Measurements from ENCODE around the gene NAPB. TPM values are rescaled to one million over a fixed set of nuclear protein-coding genes. Genes with fewer than 3 reads are reported as not detected.

Gene NAPB
- total and polyA plus RNA-seq, 7 donors: 3.9 to 22.9 (median 14.4) TPM

- TF ChIP-seq EP300 (IDR thresholded peaks at IDR 0.05): no peak
- TF ChIP-seq CTCF (IDR thresholded peaks at IDR 0.05): no peak
- no peak for TF ChIP-seq POLR2A (IDR thresholded peaks at IDR 0.05)
- TF ChIP-seq POLR2AphosphoS5 (IDR thresholded peaks at IDR 0.05): no peak
- Histone ChIP-seq H3K4me1 (peaks cover 0 to 19% (median 10%) of the 10 kb centered on the region in 4 donors), H3K36me3 (peaks cover 0 to 19% (median 0%) of the 10 kb centered on the region in 4 donors), H3K4me3 (no peak overlapping the region), H3K9me3 (no peaks in the 10 kb centered on the region), H3K27ac (no peak overlapping the region), H3K27me3 (no peaks in the 10 kb centered on the region)
- DNase-seq: no peak
- intact Hi-C loops (cut with DNase I): no loop called here
- WGBS, 2 donors: 77 to 83% methylated on average over 5 of the region's 5 CpGs
Observed at GRCh38 chr20:23403751-23404150, 17.5 kb downstream of the NAPB start.

GRCh38 chr20:23401051-23401450 lies 20.2 kb downstream of the NAPB start:
- H3K4me3 ChIP-seq: no peak overlapping the region
- H3K27ac ChIP-seq: no peak overlapping the region
- DNase-seq: no peak
- intact Hi-C loops (cut with DNase I): no loop called here
- no peak for TF ChIP-seq CTCF (IDR thresholded peaks at IDR 0.05)
- no peak for TF ChIP-seq POLR2A (IDR thresholded peaks at IDR 0.05)
- TF ChIP-seq POLR2AphosphoS5 (IDR thresholded peaks at IDR 0.05): no peak
- no peak for TF ChIP-seq EP300 (IDR thresholded peaks at IDR 0.05)
- H3K36me3 ChIP-seq: peaks cover 0 to 19% (median 0%) of the 10 kb centered on the region in 4 donors
- WGBS, 2 donors: 92 to 97% methylated on average over 5 of the region's 5 CpGs
- H3K27me3 ChIP-seq: no peaks in the 10 kb centered on the region
- no peaks in the 10 kb centered on the region for H3K9me3 ChIP-seq
- H3K4me1 ChIP-seq: peaks cover 0 to 28% (median 14%) of the 10 kb centered on the region in 4 donors

GRCh38 chr20:23399568-23400241 lies 21.6 kb downstream of the NAPB start:
- DNase-seq: no peak
- WGBS, 2 donors: 77 to 78% methylated on average over 6 of the region's 6 CpGs
- Histone ChIP-seq H3K4me3 (no peak overlapping the region), H3K36me3 (peaks cover 0 to 24% (median 0%) of the 10 kb centered on the region in 4 donors), H3K4me1 (peaks cover 0 to 28% (median 14%) of the 10 kb centered on the region in 4 donors), H3K27ac (no peak overlapping the region), H3K9me3 (no peaks in the 10 kb centered on the region), H3K27me3 (no peaks in the 10 kb centered on the region)
- TF ChIP-seq POLR2AphosphoS5 (IDR thresholded peaks at IDR 0.05) (no peak), CTCF (IDR thresholded peaks at IDR 0.05) (no peak), EP300 (IDR thresholded peaks at IDR 0.05) (no peak), POLR2A (IDR thresholded peaks at IDR 0.05) (no peak)
- intact Hi-C loops (cut with DNase I): no loop called here

GRCh38 chr20:23397961-23398360 lies 23.3 kb downstream of the NAPB start:
- Histone ChIP-seq H3K9me3 (no peaks in the 10 kb centered on the region), H3K36me3 (peaks cover 0 to 42% (median 6%) of the 10 kb centered on the region in 4 donors), H3K4me3 (no peak overlapping the region), H3K27me3 (no peaks in the 10 kb centered on the region), H3K27ac (no peak overlapping the region), H3K4me1 (peaks cover 0 to 12% (median 4%) of the 10 kb centered on the region in 4 donors)
- DNase-seq: no peak
- intact Hi-C loops (cut with DNase I): no loop called here
- TF ChIP-seq CTCF (IDR thresholded peaks at IDR 0.05) (no peak), POLR2AphosphoS5 (IDR thresholded peaks at IDR 0.05) (no peak)
- 83 to 90% methylated on average over 2 of the region's 2 CpGs for WGBS, 2 donors

All from sigmoid colon (tissue), 7 donors.